Osteoblast (primary cell): ENCODE measurements around the gene FZD7. TPM values are rescaled to one million over a fixed set of nuclear protein-coding genes. Genes with fewer than 3 reads are reported as not detected.

ENCODE experiments used
- DNase-seq: peaks from one replicate; pipeline ENCODE4 v3.0.0; 2011; ENCODE audit warnings: low spot score, mixed read lengths; ENCODE audit not compliant: insufficient read length; ENCODE audit errors: missing footprints
- H2AFZ ChIP-seq: 2 replicates; pipeline ENCODE4 v1.6.0; 2011; ENCODE audit warnings: mild to moderate bottlenecking, low read length
- H3K27ac ChIP-seq: 2 replicates; pipeline ENCODE4 v1.5.1; 2011; ENCODE audit warnings: mild to moderate bottlenecking, low read depth, low read length, moderate library complexity
- H3K27me3 ChIP-seq: 2 replicates; pipeline ENCODE4 v1.6.0; 2012; ENCODE audit warnings: mild to moderate bottlenecking, control low read depth, inconsistent platforms, low read length, moderate library complexity; ENCODE audit not compliant: insufficient read depth
- H3K36me3 ChIP-seq: 2 replicates; pipeline ENCODE4 v1.5.1; 2011; ENCODE audit warnings: mild to moderate bottlenecking, low read length, control low read depth, moderate library complexity; ENCODE audit not compliant: insufficient read depth
- H3K4me1 ChIP-seq: 2 replicates; pipeline ENCODE4 v1.5.1; 2011; ENCODE audit warnings: mild to moderate bottlenecking, low read length, control low read depth, moderate library complexity; ENCODE audit not compliant: insufficient read depth
- H3K4me2 ChIP-seq: 2 replicates; pipeline ENCODE4 v1.6.0; 2011; ENCODE audit warnings: mild to moderate bottlenecking, low read length; ENCODE audit not compliant: insufficient read depth
- H3K4me3 ChIP-seq: fragments of 200-600 bp; sonication (generic); 3 replicates; pipeline ENCODE4 v1.5.1; 2012; ENCODE audit warnings: mild to moderate bottlenecking, low read length, inconsistent platforms; ENCODE audit not compliant: insufficient read depth
- H3K79me2 ChIP-seq: 2 replicates; pipeline ENCODE4 v1.6.0; 2012; ENCODE audit warnings: mild to moderate bottlenecking, low read length, control low read depth, inconsistent platforms; ENCODE audit not compliant: insufficient read depth
- H3K9me3 ChIP-seq: 2 replicates; pipeline ENCODE4 v1.5.1; 2011; ENCODE audit warnings: low read depth, low read length, control low read depth
- H4K20me1 ChIP-seq: 2 replicates; pipeline ENCODE4 v1.6.0; 2012; ENCODE audit warnings: mild to moderate bottlenecking, low read length, control low read depth; ENCODE audit not compliant: insufficient read depth
- CTCF ChIP-seq: IDR thresholded peaks from 2 replicates; pipeline ENCODE4 v1.5.1; 2011; ENCODE audit warnings: mild to moderate bottlenecking, low read depth, low read length, moderate library complexity; ENCODE audit errors: extremely low read depth
- total RNA-seq: library from RNA; depleted of rRNA; stranded (reverse); fragments of >200 nt; gene quantifications from 2 replicates; pipeline ENCODE4 v1.2.3, GENCODE V29; 2012

The FZD7 gene
- total RNA-seq, result 64.8 and 73.8 TPM in 2 replicates

- Histone ChIP-seq H3K4me1 (peaks cover 48% of the 10 kb centered on the region), H2AFZ (peak within 1 kb of the TSS; percentile 92), H3K27ac (peak within 1 kb of the TSS; percentile 91), H3K79me2 (peaks cover 41% of the 10 kb centered on the region), H4K20me1 (peaks cover 32% of the 10 kb centered on the region), H3K27me3 (no peaks in the 10 kb centered on the region), H3K4me3 (peak within 1 kb of the TSS; percentile 82), H3K4me2 (peak within 1 kb of the TSS; percentile 97), H3K9me3 (no peaks in the 10 kb centered on the region), H3K36me3 (peaks cover 23% of the 10 kb centered on the region)
- peak; percentile 98 for DNase-seq
- TF ChIP-seq CTCF, result no peak
Observed at GRCh38 chr2:202033317-202034248, at the start of gene FZD7. TSS of gene FZD7 (plus strand) at chr2:202033855. CDS start at chr2:202034648, 793 bp downstream.

GRCh38 chr2:201984333-201984732, 49.3 kb upstream of the FZD7 start:
- Histone ChIP-seq H3K4me3 (no peak overlapping the region), H3K4me2 (no peak overlapping the region), H3K27me3 (no peaks in the 10 kb centered on the region), H3K79me2 (no peaks in the 10 kb centered on the region), H3K27ac (no peak overlapping the region), H3K9me3 (no peaks in the 10 kb centered on the region), H2AFZ (no peak overlapping the region), H3K4me1 (peaks cover 8% of the 10 kb centered on the region), H3K36me3 (no peaks in the 10 kb centered on the region), H4K20me1 (no peaks in the 10 kb centered on the region)
- no peak for DNase-seq
- no peak for TF ChIP-seq CTCF

- no peak for TF ChIP-seq CTCF
- no peak for DNase-seq
- H2AFZ ChIP-seq, result peak overlapping the region; percentile 71
Observed at GRCh38 chr2:201984800-201985525, 48.7 kb upstream of the FZD7 start.

More at GRCh38 chr2:201984800-201985525, 48.7 kb upstream of the FZD7 start:
- Histone ChIP-seq H3K4me1 (peaks cover 8% of the 10 kb centered on the region), H3K4me3 (no peak overlapping the region), H3K27me3 (no peaks in the 10 kb centered on the region), H3K27ac (no peak overlapping the region), H3K9me3 (no peaks in the 10 kb centered on the region), H3K36me3 (no peaks in the 10 kb centered on the region), H3K4me2 (no peak overlapping the region), H4K20me1 (no peaks in the 10 kb centered on the region), H3K79me2 (no peaks in the 10 kb centered on the region)
